NCI-H2196 (cell line): ENCODE data around the gene AFAP1.

Source experiments
- DNase-seq: peaks from one replicate; lab custom pipeline; 2025; ENCODE audit not compliant: unreplicated experiment; lab: John Stamatoyannopoulos, UW

AFAP1 gene

GRCh38 chr4:7897811-7898210 is 41.9 kb downstream of the AFAP1 start:
- DNase-seq = no peak

- no peak for DNase-seq
Measured at GRCh38 chr4:7894677-7895181, 44.9 kb downstream of the AFAP1 start.

- no peak for DNase-seq
Measured at GRCh38 chr4:7894098-7894676, 45.5 kb downstream of the AFAP1 start.

- no peak for DNase-seq
Measured at GRCh38 chr4:7893539-7893938, 46.1 kb downstream of the AFAP1 start.

- DNase-seq = no peak
Measured at GRCh38 chr4:7892212-7893019, 47.2 kb downstream of the AFAP1 start.

- DNase-seq = no peak
Measured at GRCh38 chr4:7890635-7891393, 48.8 kb downstream of the AFAP1 start.

GRCh38 chr4:7887436-7887835 is 52.2 kb downstream of the AFAP1 start:
- DNase-seq = no peak

- no peak for DNase-seq
Measured at GRCh38 chr4:7886007-7886973, 53.4 kb downstream of the AFAP1 start.

GRCh38 chr4:7885216-7886006 is 54.2 kb downstream of the AFAP1 start:
- no peak for DNase-seq

GRCh38 chr4:7880683-7881082 is 59.0 kb downstream of the AFAP1 start:
- DNase-seq = no peak

GRCh38 chr4:7879127-7879526 is 60.5 kb downstream of the AFAP1 start:
- DNase-seq = no peak

- DNase-seq = no peak
Measured at GRCh38 chr4:7878323-7878722, 61.3 kb downstream of the AFAP1 start.

- DNase-seq = no peak
Measured at GRCh38 chr4:7877176-7877575, 62.5 kb downstream of the AFAP1 start.

GRCh38 chr4:7876201-7876875 is 63.3 kb downstream of the AFAP1 start:
- DNase-seq = no peak

GRCh38 chr4:7874838-7875237 is 64.8 kb downstream of the AFAP1 start:
- no peak for DNase-seq

- no peak for DNase-seq
Measured at GRCh38 chr4:7873881-7874280, 65.8 kb downstream of the AFAP1 start.

GRCh38 chr4:7872264-7872771 is 67.3 kb downstream of the AFAP1 start:
- DNase-seq = peak; percentile 87

GRCh38 chr4:7871356-7871755 is 68.3 kb downstream of the AFAP1 start:
- DNase-seq = no peak

- DNase-seq = no peak
Measured at GRCh38 chr4:7868892-7869471, 70.7 kb downstream of the AFAP1 start.
